ENCODE results near the gene POU5F1.

POU5F1 gene

GRCh38 chr6:31149827-31150447 is 20.5 kb downstream of the POU5F1 start:
- no peak overlapping the region for H3K4me3 ChIP-seq
- no peak overlapping the region for H3K27ac ChIP-seq

DNA sequence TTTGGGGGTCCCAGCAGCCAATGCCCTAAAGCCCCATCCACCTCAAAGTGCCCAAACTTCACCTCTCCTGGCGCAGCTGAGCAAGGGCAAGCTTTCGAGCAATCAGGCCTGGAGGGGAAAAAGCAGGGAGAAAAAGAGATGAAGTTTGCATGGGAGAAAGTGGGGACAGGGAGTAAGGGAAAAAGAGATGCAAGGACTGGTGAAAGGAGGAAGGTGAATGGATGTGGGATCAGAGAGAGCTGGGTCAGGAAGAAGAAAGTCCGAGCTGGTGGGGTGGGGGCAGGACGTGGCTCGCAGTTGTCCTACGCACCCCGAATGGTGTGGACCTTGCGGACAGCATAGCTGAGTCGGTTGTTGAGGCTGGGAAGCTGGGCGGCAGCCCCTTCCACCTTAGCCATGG is 25.1 kb downstream of the POU5F1 start:
- H3K27ac ChIP-seq: no peak overlapping the region
- no peak overlapping the region for H3K4me3 ChIP-seq

DNA sequence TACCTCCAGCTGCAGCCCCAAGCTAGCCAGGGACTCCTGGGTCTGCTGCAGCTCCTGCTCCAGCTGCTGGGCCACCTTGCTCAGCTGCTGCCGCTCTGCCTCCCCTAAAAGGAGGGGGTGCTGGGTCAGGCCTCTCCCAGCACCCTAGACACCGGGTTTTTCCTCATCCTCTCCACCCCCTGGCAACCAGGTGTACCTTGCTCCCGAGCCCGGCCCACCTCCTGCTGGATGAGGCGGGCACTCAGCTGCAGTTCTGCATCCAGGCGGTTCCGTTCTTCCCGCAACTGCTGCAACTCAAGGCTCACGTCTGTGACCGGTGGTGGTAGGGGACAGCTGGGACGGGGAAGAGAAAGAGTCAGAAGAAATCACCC is 25.5 kb downstream of the POU5F1 start:
- Histone ChIP-seq H3K27ac (peak overlapping the region in 1 of 21 experiments; percentile 20), H3K4me3 (no peak overlapping the region)

GRCh38 chr6:31144296-31144969 is 26.0 kb downstream of the POU5F1 start:
- Histone ChIP-seq H3K27ac (peak overlapping the region in 1 of 21 experiments; percentile 20), H3K4me3 (no peak overlapping the region)

GRCh38 chr6:31143148-31143547 is 27.3 kb downstream of the POU5F1 start:
- Histone ChIP-seq H3K4me3 (no peak overlapping the region), H3K27ac (peak overlapping the region in 3 of 21 experiments; percentile 35 to 63 (median 52))

DNA sequence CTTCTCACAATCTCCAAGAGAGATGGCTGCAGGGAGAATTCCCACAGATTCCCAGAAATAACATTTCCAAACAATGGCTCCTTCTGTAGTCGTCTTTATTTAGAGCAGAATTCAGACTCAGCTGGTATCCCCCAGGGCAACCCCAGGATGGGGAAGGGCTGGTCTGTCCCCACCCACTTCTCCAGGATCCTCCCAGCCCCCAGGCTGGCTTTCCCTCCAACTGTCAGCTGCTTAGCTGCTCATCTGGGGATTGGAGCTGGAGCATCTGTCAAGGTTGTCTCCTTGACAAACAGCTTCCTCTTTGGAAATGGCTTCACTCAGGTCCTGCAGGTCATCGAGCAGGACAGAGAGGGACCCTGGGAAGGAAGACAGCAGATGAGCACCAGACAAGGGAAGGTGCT is 28.1 kb downstream of the POU5F1 start:
- peak overlapping the region in 3 of 21 experiments; percentile 12 to 55 (median 27) for H3K27ac ChIP-seq
- no peak overlapping the region for H3K4me3 ChIP-seq

DNA sequence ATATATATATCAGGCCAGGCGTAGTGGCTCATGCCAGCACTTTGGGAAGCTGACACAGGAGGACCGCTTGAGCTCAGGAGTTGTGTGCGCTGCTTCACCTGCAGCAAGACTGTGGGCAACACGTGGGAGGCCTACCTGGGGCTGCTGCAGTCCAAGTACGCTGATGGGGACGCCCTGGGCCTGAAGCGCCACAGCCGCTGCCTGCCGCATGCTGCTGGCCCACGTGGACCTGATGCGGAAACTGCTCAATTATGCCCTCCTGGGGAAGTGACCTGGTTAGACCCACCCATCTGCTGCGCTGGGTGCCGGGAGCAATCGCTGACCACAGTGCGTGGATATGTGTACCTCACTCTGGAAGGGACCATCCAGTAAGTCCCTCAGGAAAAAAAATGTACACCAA is 29.8 kb downstream of the POU5F1 start:
- no peak overlapping the region for H3K4me3 ChIP-seq
- no peak overlapping the region for H3K27ac ChIP-seq

GRCh38 chr6:31139599-31139998 is 30.9 kb downstream of the POU5F1 start:
- peak overlapping the region in 1 of 21 experiments; percentile 55 for H3K27ac ChIP-seq
- no peak overlapping the region for H3K4me3 ChIP-seq

- H3K27ac ChIP-seq: peak within 1 kb of the TSS in 5 of 21 experiments; percentile 8 to 55 (median 40)
Observed at GRCh38 chr6:31138982-31139381, 31.5 kb downstream of the POU5F1 start, which contains the start of gene PSORS1C2. Gene PSORS1C2 (minus strand): TSS chr6:31139066. CDS start chr6:31139026, 40 bp downstream.

DNA sequence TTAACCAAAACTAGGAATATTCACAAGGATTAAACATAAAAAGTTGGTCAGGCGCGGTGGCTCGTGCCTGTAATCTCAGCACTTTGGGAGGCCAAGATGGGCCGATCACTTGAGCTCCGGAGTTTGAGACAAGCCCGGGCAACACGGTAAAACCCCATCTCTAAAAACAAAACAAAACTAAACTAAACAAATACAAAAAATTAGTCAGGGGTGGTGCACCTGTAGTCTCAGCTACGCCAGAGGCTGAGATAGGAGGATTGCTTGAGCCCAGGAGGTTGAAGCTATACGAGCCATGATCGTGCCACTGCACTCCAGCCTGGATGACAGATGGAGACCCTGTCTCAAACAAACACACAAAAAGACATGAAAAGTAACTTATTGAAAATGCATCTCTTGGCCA is 34.8 kb downstream of the POU5F1 start:
- no peak overlapping the region for H3K27ac ChIP-seq
- H3K4me3 ChIP-seq: no peak overlapping the region

More at GRCh38 chr6:31138982-31139381, 31.5 kb downstream of the POU5F1 start, which contains the start of gene PSORS1C2:
- peak within 1 kb of the TSS in 1 of 7 experiments; percentile 27 for H3K4me3 ChIP-seq

- no peak overlapping the region for H3K4me3 ChIP-seq
- H3K27ac ChIP-seq: no peak overlapping the region
Observed at GRCh38 chr6:31132806-31133205, 37.7 kb downstream of the POU5F1 start.

GRCh38 chr6:31131595-31131994 is 38.9 kb downstream of the POU5F1 start:
- no peak overlapping the region for H3K4me3 ChIP-seq
- H3K27ac ChIP-seq: no peak overlapping the region

DNA sequence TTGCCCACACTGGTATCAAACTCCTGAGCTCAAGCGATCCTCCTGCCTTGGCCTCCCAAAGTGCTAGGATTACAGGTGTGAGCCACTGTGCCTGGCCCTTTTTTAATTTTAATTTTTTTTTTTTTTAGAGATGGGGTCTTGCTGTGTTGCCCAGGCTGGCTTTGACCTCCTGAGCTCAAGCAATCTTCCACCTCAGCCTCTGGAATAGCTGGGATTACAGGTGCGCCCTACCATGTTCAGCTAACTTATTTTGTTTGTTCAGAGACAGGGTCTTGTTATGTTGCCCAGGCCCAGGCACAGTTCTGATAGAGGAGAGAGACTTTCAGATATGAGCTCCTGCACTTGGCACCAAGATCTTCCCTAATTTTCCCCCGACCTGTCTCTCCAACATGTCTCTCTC is 39.7 kb downstream of the POU5F1 start:
- Histone ChIP-seq H3K27ac (no peak overlapping the region), H3K4me3 (no peak overlapping the region)

DNA sequence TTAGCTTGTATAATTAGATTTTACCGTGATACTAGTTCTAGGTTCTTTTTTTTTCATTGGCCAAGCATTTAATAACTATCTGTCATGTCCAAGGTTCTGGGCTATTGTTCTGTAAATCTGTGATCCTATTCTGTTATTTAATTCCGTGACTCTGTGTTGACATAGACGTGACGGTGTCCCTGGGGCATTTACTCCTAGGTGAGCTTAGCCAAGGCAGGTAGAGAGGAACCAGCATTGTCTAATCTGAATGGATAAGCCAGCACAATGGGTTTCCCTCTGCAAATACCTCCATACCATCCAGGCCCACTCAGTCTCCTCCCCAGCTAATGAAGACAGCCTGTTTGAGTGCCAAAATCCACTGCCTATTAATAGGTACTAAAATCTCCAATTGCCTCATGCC is 41.4 kb downstream of the POU5F1 start:
- no peak overlapping the region for H3K27ac ChIP-seq
- H3K4me3 ChIP-seq: no peak overlapping the region

- no peak overlapping the region for H3K27ac ChIP-seq
- no peak overlapping the region for H3K4me3 ChIP-seq
Observed at GRCh38 chr6:31128093-31128676, 42.3 kb downstream of the POU5F1 start.

GRCh38 chr6:31126396-31127175 is 43.9 kb downstream of the POU5F1 start:
- no peak overlapping the region for H3K4me3 ChIP-seq
- H3K27ac ChIP-seq: peak overlapping the region in 12 of 21 experiments; percentile 13 to 80 (median 59)

DNA sequence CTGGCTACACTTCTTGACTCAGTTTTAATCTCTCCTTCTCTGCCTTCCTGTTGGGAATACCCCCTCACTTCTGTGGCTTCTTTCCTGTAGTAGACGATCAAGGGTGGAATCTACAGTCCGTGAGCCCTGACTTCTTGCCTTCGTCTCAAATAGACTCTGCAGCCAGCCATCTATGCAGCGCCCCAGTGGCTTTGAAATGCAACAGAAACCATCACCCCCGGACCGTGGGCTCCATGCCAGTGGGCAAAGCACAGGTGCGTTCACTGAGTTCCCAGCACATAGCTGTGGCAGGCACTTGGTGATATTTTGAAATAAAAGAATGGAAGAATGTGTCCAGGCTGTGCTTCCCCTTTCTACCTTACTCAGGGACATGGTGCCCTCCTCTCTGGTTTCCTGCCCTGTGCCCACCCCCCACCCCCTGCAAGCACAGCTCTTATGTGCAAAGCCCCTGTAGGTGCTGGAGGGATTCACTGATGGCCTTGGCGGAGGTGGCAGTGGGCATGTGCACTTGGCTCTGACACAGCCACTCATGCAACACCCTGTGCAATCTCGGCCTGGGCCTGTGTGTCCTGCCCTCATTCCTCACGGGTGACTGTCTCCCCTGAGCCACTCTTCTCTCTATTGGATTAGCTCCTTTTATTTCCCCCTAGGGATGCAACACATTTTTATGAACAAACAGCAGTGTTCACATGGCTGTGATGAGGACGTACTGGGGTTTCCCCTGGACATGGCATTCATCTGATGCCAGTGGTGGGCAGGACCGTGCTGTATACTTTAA is 44.7 kb downstream of the POU5F1 start:
- H3K27ac ChIP-seq: peak overlapping the region in 17 of 21 experiments; percentile 16 to 80 (median 61)
- H3K4me3 ChIP-seq: no peak overlapping the region

- Histone ChIP-seq H3K4me3 (no peak overlapping the region), H3K27ac (peak overlapping the region in 12 of 21 experiments; percentile 16 to 80 (median 64))
Observed at GRCh38 chr6:31125162-31125561, 45.3 kb downstream of the POU5F1 start.
